Neural crest cell (in vitro differentiated cells): ENCODE results near the gene NF1. TPM values are rescaled to one million over a fixed set of nuclear protein-coding genes. Genes with fewer than 3 reads are reported as not detected.

ENCODE experiments used
- DNase-seq: peaks from one replicate; pipeline ENCODE4 v3.0.0; 2021; ENCODE audit warnings: low read depth, mixed read lengths, low spot score
- H3K27ac Mint-ChIP-seq: one replicate; pipeline ENCODE4 v1.8.0; 2021; ENCODE audit warnings: mild to moderate bottlenecking, mixed read lengths; ENCODE audit not compliant: unreplicated experiment
- H3K27me3 Mint-ChIP-seq: 2 replicates; pipeline ENCODE4 v1.8.0; 2021; ENCODE audit warnings: low read depth, mild to moderate bottlenecking, mixed read lengths
- H3K36me3 Mint-ChIP-seq: 2 replicates; pipeline ENCODE4 v1.8.0; 2021; ENCODE audit warnings: low read depth, mild to moderate bottlenecking, mixed read lengths
- H3K4me1 Mint-ChIP-seq: 2 replicates; pipeline ENCODE4 v1.8.0; 2021; ENCODE audit warnings: mixed read lengths
- H3K4me3 Mint-ChIP-seq: one replicate; pipeline ENCODE4 v1.8.0; 2021; ENCODE audit warnings: mild to moderate bottlenecking, mixed read lengths
- H3K9me3 Mint-ChIP-seq: 2 replicates; pipeline ENCODE4 v1.8.0; 2021; ENCODE audit warnings: mixed read lengths
- total RNA-seq: library from RNA; stranded (reverse); gene quantifications from 2 replicates; pipeline ENCODE4 v1.2.1, GENCODE V29; 2021
- TF ChIP-seq, protein P1 (sequence below): fragments of 200-600 bp; sonication (generic); conservative IDR thresholded peaks from 2 replicates; pipeline ENCODE4 v1.5.0; 2021; ENCODE audit warnings: antibody characterized with exemption, mild to moderate bottlenecking

The NF1 gene
- total RNA-seq, 1 donor from 2014 or later = 60.6 TPM

DNA sequence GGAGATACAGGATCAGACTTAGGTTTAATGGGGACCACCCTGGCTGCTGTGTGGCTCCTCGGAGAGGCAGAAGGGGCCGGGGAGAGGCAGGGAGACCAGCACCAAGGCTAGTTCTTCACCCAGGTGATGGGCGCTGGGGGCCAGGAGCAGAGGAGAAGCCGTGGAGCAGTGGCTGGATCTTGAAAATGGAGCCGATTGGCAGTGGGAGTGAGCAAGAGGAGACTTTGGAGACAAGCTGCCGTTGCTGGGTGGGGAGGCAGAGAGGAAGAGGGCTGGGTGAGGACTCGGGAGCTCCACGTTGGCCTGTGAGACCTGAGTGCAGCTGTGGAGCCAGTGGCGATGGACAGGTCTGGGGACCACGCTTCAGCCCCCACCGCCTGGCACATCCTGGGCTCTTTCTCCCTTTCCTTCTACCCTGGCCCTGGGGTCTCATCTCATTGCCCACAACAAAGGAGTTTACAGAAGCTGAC, 305.7 kb downstream of the NF1 start:
- Mint-ChIP-seq H3K9me3 (no peaks in the 10 kb centered on the region), H3K27ac (no peak overlapping the region), H3K27me3 (peaks cover 16% of the 10 kb centered on the region), H3K36me3 (no peaks in the 10 kb centered on the region), H3K4me1 (peaks cover 7% of the 10 kb centered on the region), H3K4me3 (no peak overlapping the region)
- TF ChIP-seq, protein P1, sequence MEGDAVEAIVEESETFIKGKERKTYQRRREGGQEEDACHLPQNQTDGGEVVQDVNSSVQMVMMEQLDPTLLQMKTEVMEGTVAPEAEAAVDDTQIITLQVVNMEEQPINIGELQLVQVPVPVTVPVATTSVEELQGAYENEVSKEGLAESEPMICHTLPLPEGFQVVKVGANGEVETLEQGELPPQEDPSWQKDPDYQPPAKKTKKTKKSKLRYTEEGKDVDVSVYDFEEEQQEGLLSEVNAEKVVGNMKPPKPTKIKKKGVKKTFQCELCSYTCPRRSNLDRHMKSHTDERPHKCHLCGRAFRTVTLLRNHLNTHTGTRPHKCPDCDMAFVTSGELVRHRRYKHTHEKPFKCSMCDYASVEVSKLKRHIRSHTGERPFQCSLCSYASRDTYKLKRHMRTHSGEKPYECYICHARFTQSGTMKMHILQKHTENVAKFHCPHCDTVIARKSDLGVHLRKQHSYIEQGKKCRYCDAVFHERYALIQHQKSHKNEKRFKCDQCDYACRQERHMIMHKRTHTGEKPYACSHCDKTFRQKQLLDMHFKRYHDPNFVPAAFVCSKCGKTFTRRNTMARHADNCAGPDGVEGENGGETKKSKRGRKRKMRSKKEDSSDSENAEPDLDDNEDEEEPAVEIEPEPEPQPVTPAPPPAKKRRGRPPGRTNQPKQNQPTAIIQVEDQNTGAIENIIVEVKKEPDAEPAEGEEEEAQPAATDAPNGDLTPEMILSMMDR = no peak
- no peak for DNase-seq

DNA sequence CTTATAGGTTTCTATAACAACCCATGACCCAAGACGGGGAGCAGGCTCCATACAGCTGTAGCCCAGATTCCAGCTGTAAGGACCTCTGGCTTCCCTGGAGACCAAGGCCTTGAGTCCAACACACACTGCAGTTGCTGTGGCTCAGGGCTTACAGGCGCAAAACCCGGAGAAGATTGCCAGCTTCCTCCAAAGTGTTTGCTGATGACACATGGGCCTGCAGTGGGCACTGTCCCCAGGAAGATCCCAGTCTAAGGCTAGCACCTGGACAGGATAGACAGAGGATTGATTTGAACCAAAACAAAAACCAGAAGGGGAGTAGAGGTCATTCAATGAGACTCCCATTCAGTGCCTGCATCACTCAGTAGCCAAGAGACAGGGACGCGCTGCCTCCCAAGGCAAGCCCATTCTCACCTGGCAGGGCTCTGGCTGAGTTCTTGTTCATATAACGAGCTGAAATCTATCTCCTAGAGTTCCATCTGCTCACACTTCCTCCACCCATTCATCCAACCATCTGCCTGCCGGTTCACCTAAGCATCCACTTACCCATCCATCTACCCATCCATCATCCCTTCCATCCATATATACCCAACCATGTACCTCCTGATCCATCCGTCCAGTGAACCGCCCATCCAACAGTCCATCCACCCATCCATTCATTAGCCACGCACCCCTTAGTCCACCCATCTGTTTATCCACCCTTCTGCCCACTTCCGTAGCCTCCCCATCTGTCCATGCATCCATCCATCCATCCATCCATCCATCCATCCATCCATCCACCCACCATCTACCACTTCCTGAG, 306.9 kb downstream of the NF1 start:
- no peak for DNase-seq
- H3K27me3 Mint-ChIP-seq = peaks cover 9% of the 10 kb centered on the region
- H3K4me3 Mint-ChIP-seq = no peak overlapping the region
- H3K9me3 Mint-ChIP-seq = no peaks in the 10 kb centered on the region
- H3K4me1 Mint-ChIP-seq = peaks cover 7% of the 10 kb centered on the region
- no peaks in the 10 kb centered on the region for H3K36me3 Mint-ChIP-seq
- TF ChIP-seq, protein P1 = no peak
- no peak overlapping the region for H3K27ac Mint-ChIP-seq

DNA sequence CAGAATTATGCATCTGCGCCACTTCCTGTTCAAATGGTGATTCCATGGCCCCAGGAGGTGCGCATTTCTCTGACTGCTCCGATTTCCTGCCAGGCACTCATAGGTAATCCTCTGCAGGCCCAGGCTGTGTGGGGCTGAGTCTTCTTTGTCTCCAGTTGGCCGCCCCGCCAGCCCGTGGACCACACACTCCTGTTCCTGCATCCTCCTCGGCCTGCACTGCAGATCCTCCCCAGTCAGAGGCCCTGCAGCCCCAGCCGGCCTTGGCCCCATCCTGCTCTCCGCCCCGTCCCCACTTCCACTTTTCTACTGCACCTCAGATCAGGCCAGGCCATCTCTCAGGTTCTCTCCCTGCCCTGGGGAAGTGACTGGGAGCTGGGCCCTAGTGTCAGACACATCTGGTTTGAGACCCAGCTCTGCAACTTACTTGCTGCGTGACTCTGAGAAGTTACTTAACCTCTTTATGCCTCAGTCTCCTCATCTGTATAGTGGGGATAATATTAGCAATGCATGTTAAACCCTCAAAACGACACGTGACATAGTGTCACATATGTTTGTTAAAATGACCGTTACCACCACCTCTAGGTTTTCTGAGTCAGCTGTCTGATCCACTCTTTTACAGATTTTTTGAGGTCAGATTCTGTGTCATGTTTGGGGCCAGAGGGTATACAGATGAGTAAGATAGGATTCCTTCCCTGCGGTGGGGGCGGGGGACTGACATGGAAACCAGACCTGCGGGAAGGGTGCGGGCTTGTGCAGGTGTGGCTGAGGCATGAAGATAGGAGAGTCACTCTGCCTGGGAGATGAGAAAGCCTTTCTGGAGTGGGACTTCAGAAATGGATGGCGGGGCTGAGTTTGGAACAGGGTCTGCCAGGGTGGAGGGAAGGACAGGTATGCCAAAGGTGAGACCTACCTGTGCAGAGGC, 309.5 kb downstream of the NF1 start:
- Mint-ChIP-seq H3K4me1 (peaks cover 7% of the 10 kb centered on the region), H3K27me3 (peaks cover 13% of the 10 kb centered on the region), H3K27ac (no peak overlapping the region), H3K9me3 (no peaks in the 10 kb centered on the region), H3K36me3 (no peaks in the 10 kb centered on the region), H3K4me3 (no peak overlapping the region)
- TF ChIP-seq, protein P1 = no peak
- DNase-seq = no peak

DNA sequence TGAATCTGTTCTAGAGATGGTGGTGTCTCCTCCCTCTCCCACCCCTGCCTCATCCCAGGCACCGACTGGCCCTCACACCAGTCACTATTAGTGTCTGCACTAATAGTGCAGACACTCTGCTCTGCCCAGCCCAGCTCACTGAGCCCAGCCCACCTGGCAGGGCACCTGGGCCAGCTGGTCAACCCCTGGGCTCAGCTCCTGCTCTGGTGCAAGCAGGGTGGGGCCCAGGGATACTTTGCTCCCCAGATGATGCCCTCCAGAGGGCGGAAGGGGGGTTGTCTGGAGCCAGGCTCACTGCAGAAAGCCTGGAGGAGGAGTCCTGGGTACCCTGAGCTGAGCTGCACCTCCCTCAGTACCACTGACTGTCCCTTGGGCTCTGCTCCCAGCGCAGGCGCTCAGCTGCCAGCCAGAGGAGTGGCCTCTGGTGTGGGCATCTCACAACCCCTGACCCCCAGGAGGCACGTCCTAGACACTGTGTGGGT, 311.2 kb downstream of the NF1 start:
- TF ChIP-seq, protein P1 = no peak
- no peak for DNase-seq
- Mint-ChIP-seq H3K9me3 (no peaks in the 10 kb centered on the region), H3K27ac (no peak overlapping the region), H3K4me3 (no peak overlapping the region), H3K27me3 (peaks cover 20% of the 10 kb centered on the region), H3K36me3 (no peaks in the 10 kb centered on the region), H3K4me1 (peaks cover 7% of the 10 kb centered on the region)

DNA sequence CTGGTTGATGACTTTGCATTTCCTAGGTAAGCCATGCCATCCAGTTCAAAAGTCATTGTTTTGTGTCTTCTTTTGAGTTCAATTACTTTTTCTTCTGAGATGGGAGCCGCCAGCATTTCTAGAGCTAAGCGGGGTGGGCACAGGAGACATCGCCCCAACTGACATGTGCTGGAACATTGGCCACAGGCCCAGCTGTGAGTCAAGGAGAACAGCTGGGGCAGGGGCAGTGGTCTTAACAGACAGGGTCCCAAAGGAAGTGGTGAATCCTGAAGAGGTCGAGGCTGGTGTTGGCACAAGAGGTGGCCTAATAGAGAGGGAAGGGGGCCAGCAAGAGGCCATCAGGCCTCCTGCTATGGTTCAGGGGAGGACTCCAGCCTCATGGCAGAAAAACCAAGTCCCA, 313.8 kb downstream of the NF1 start:
- Mint-ChIP-seq H3K9me3 (no peaks in the 10 kb centered on the region), H3K27ac (no peak overlapping the region), H3K4me3 (no peak overlapping the region), H3K36me3 (no peaks in the 10 kb centered on the region), H3K27me3 (peaks cover 43% of the 10 kb centered on the region), H3K4me1 (peaks cover 2% of the 10 kb centered on the region)
- no peak for DNase-seq
- TF ChIP-seq, protein P1 = no peak
